ENCODE measurements around the gene ASPSCR1.

- no peak for TF ChIP-seq EZH2 (IDR thresholded peaks at IDR 0.05; ENCODE audit: low read depth)
- TF ChIP-seq, protein P1, sequence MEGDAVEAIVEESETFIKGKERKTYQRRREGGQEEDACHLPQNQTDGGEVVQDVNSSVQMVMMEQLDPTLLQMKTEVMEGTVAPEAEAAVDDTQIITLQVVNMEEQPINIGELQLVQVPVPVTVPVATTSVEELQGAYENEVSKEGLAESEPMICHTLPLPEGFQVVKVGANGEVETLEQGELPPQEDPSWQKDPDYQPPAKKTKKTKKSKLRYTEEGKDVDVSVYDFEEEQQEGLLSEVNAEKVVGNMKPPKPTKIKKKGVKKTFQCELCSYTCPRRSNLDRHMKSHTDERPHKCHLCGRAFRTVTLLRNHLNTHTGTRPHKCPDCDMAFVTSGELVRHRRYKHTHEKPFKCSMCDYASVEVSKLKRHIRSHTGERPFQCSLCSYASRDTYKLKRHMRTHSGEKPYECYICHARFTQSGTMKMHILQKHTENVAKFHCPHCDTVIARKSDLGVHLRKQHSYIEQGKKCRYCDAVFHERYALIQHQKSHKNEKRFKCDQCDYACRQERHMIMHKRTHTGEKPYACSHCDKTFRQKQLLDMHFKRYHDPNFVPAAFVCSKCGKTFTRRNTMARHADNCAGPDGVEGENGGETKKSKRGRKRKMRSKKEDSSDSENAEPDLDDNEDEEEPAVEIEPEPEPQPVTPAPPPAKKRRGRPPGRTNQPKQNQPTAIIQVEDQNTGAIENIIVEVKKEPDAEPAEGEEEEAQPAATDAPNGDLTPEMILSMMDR (conservative IDR thresholded peaks at IDR 0.05): no peak
These were observed 37.5 kb upstream of the ASPSCR1 start for GRCh38 chr17:81939881-81940385.
